Stimulated activated CD8-positive, alpha-beta memory T cell treated with anti-CD3 and anti-CD28 coated beads, Interleukin-15, amount 100 ng/mL, for 4 hours (primary cell): ENCODE measurements around the gene CLEC10A.

Experiments
- DNase-seq, 2 donors: peaks; one replicate each; pipeline ENCODE4 v3.0.0-alpha.2; 2020; ENCODE audit warnings: low read depth in 2 of 2

Gene CLEC10A

GRCh38 chr17:7041607-7042500 is 38.2 kb downstream of the CLEC10A start:
- DNase-seq: no peak

GRCh38 chr17:7039832-7040231 is 40.2 kb downstream of the CLEC10A start:
- no peak for DNase-seq

DNA sequence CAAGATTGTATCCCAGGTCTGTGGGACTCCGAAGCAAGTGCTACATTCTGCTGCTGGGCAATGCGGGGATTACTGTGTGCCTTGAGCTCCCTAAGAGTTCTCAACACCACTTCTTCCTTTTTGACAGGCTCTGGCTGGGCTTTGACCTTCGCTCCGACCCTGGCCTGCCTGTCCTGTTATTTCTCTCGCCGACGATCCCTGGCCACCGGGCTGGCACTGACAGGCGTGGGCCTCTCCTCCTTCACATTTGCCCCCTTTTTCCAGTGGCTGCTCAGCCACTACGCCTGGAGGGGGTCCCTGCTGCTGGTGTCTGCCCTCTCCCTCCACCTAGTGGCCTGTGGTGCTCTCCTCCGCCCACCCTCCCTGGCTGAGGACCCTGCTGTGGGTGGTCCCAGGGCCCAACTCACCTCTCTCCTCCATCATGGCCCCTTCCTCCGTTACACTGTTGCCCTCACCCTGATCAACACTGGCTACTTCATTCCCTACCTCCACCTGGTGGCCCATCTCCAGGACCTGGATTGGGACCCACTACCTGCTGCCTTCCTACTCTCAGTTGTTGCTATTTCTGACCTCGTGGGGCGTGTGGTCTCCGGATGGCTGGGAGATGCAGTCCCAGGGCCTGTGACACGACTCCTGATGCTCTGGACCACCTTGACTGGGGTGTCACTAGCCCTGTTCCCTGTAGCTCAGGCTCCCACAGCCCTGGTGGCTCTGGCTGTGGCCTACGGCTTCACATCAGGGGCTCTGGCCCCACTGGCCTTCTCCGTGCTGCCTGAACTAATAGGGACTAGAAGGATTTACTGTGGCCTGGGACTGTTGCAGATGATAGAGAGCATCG is 41.8 kb downstream of the CLEC10A start:
- DNase-seq: no peak

DNA sequence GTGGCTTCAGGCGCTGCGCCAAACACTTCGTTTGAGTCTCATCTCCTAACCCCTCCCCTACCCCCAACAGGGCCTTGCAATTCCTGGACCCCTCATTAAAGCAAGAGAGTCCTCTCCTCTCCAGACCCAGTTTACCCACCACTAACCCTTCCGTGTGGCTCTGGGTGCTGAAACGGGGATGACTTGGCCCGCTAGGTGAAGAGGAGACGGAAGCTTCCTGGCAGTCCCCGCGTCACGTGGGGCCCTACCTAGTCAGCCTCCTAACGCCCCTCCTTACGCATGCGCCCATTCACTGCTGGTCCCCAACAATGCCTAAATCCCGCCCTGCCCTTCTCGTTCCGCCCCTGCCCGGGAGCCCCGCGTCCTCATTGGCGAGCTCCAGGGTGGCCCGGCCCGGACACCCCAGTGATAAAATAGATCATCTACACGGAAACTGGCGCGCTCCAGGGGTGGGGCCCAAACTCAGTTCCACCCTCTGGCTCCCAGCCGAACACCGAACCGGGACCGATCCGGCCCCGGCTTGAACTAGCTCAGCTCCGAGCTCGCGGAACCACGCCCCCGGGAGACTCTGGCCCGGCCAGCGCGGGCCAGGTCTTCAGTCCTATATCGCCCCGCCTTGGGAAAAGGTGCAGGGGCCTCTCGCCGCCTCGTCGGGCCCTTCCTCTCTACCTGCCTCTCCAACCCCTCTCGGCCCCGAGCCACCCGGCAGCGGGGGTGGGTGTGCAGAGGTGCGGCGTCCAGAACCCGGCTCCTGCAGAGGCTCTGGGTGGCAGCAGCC is 44.3 kb downstream of the CLEC10A start, which contains the start of gene SLC16A13:
SLC16A13 (plus strand) TSS at position 425 of the 778 bp plus-strand sequence. CDS start 368 bp downstream, outside the sequence.
- peak; percentile 95 to 97 for DNase-seq

DNA sequence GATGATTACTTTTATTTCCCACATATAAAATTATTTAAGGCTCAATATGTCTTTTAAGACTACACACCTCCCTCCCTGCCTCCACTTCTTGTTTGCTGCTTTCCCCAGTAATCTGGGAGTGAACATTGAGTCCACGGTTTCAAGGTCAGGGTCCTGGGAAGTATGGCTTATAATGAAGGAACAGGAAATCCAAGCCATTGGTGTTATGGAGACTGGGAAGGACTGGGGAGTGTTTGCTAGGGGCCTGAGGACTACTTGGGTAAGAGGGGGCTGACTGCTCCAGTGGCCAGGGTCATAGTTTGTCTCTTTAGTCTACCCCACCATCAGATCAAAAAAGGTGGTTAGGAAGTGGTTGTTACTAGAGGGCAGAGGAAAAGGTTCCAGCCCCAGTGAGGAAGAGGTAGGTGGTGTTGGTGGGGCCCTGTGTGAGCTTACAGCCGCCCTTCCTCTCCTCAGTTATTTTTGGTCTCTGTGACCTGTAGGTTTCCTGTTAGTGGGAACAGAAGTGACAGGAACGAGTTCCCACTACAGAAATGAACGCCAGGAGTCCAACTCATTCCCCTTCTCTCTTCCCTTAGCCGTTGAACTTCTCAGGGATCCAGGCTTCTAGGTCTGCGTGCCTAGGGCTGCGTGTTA is 45.0 kb downstream of the CLEC10A start:
- DNase-seq: no peak

- DNase-seq: peak in 1 of 2 donors; percentile 42
These were observed 50.4 kb downstream of the CLEC10A start for GRCh38 chr17:7029659-7030058.

GRCh38 chr17:7029096-7029495 is 51.0 kb downstream of the CLEC10A start:
- DNase-seq: no peak

DNA sequence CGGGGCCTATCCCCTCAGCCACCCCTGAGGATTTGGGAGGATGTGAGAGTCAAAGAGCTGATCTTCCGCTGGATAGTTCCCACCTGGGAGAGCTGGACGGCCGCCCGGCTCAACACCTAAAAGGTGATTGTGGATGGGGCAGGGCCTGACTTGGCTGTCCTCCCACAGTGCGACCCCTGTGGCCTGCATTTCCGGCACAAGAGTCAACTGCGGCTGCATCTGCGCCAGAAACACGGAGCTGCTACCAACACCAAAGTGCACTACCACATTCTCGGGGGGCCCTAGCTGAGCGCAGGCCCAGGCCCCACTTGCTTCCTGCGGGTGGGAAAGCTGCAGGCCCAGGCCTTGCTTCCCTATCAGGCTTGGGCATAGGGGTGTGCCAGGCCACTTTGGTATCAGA is 52.7 kb downstream of the CLEC10A start:
- no peak for DNase-seq

- no peak for DNase-seq
These were observed 53.5 kb downstream of the CLEC10A start for GRCh38 chr17:7026471-7027115.

DNA sequence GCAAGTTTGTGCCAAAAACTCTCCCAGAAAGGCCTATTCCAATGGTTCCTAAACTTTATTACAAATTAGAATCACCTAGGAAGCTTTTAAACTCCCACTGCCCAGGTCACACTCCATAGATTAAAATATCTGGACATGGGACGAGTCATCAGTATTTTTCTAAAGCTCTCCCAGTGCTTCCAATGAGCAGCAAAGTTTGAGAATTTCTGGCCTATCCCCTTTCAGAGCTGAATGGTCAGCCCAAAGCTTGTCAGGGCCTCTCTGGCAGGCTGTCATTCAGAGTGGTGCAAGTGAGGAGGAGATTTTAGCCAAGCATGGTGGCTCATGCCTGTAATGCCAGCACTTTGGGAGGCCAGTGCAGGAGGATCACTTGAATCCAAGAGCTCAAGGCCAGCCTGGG is 54.8 kb downstream of the CLEC10A start:
- DNase-seq: no peak
